HG03066 (cell line): ENCODE results near the gene RBM3.
"Not testable (repeated sequence)": the region's sequence is repeated elsewhere in the genome, so short reads cannot be mapped to it uniquely, and the experiment has no call there.

ENCODE experiments used
- ATAC-seq: cut with Tn5 transposase; IDR thresholded peaks from one replicate; pipeline ENCODE4 v1.9.1; 2021; ENCODE audit warnings: low read depth; ENCODE audit not compliant: unreplicated experiment

The RBM3 gene

DNA sequence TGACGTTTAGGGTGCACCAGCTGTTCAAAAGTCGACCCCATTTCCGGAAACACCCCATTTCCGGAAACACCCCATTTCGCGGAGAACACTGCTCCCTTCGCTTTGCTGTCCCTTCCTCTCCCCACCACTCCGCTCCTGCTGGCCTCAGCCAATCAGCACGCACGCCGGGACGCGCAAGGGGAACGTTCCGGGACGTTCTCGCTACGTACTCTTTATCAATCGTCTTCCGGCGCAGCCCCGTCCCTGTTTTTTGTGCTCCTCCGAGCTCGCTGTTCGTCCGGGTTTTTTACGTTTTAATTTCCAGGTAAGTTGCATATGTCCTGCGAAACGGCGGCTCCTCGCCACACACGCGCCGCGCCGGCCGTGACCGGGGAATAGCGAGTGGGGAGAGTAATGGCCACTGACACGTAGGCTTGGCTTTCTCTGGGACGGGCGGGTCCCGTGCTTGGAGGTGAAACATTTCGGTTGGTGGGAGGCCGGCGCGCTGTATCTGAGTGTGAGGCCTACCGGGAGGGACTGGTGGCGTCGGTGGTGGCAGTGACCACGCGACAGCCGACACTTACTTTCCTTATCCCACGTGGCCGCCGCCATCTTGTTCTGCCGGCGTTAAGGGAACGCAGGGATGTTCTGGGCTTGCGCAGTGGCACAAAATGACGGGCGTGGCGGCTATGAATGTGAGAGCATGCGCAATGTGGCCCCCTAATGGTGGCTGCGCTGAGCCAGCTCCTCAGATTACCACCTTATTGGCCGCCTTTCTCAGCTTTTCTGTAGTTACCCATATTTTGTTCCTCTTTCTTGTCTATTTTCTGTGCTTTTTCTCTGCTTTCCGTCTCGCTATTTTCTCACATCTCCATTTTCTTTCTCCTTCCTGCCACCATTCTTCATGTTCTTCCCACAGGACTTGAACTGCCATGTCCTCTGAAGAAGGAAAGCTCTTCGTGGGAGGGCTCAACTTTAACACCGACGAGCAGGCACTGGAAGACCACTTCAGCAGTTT, at the start of gene RBM3:
TSS of gene RBM3 (plus strand) at position 215 of the 997 bp plus-strand sequence. CDS start at position 912, 697 bp downstream.
- ATAC-seq: peak; percentile 87

DNA sequence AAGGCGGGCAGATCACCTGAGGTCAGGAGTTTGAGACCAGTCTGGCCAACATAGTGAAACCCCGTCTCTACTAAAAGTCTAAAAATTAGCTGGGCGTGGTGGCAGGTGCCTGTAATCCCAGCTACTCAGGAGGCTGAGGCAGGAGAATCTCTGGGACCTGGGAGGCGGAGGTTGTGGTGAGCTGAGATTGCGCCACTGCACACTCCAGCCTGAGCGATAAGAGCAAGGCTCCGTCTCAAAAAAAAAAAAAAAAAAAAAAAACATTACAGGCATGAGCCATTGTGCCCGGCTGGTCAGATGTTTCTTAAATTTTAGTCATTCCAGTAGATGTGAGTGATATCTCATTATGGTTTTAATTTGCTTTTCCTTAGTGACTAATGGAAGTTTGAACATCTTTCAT, 48.4 kb upstream of the RBM3 start:
- ATAC-seq: not testable (repeated sequence)

DNA sequence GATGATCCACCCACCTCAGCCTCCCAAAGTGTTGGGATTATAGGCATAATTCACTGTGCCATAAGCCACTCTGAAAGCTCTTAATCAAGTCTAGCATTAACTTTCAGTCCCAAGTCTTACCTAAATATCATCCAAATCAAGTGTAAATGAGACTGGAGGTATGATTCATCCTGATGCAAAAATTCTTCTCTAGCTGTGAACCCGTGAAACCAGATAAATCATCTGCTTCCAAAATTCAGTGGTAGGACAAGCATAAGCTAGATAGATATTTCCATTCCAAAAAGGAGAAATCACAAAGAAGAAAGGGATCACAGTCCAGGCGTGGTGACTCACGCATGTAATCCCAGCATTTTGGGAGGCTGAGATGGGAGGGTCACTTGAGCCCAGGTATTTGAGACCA, 43.5 kb upstream of the RBM3 start:
- ATAC-seq: no peak

DNA sequence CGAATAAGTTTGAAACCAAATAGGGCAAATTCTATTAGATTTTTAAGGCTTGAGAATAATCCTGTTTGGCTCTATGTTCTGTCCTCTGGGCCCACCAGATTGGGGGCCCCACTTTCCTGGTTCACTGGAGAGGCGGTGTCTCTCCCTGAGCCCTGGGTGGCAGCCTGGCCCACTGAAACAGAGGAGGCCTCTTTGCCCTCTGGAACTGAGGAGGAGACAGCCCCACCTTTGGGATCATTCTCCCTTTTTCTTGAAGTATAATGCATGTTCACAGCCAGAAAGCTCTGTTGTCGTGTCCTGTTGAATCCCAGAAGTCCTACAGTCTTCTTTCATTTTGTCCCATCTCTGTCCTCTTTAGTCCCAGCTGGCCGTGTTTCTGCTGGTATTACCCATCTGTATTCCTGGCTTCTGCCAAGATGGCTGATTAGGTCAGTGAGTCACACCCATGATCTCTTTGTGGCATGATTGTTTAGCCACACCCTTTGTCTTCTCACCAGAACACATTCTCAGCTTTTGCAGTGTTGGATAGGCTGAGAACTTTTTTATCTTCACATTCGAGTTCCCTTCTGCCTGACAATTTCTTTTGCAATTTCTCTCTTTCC, 42.8 kb upstream of the RBM3 start:
- ATAC-seq: no peak

- ATAC-seq: no peak
Measured at GRCh38 chrX:48532161-48532560, 42.1 kb upstream of the RBM3 start.

DNA sequence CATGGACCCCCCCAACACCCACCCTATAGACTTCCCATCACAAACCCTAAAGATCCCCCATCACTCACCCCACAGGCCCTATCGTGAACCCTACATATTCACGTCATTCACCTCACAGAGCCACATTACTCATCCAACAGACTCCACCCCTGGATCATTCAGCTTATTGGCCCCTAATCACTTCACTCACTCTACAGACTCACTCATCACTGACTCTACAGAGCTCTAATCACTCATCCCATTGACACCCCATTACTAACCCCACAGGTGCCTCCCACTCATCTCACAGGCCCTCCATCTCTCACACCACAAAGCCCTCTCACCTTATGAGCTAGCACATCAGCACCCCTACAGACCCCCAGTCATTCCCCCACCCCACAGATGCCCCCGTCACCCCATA, 41.1 kb upstream of the RBM3 start:
- ATAC-seq: no peak

DNA sequence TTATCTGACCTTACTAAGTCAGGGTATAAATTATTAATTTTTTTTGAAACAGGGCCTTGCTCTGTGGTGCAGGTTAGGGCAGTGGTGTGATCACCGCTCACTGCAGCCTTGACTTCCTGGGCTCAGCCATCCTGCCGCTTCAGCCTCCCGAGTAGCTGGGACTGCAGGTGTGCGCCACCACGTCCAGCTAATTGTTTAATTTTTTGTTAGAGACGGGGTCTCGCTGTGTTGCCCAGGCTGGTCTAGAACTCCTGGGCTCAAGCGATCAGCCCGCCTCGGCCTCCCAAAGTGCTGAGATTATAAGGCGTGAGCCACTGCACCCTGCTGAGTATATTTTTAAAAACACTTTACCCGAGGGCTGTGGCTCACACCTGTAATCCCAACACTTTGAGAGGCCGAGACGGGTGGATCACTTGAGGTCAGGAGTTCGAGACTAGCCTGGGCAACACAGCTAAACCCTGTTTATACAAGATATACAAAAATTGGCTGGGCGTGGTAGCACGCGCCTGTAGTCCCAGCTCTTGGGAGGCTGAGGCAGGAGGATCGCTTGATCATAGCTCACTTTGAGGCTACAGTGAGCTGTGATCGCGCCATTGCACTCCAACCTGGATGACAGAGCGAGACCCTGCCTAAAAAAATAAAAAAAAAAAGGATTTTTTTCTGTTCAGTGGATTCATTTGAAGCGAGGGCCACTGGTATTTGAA, 35.5 kb upstream of the RBM3 start:
- ATAC-seq: no peak

DNA sequence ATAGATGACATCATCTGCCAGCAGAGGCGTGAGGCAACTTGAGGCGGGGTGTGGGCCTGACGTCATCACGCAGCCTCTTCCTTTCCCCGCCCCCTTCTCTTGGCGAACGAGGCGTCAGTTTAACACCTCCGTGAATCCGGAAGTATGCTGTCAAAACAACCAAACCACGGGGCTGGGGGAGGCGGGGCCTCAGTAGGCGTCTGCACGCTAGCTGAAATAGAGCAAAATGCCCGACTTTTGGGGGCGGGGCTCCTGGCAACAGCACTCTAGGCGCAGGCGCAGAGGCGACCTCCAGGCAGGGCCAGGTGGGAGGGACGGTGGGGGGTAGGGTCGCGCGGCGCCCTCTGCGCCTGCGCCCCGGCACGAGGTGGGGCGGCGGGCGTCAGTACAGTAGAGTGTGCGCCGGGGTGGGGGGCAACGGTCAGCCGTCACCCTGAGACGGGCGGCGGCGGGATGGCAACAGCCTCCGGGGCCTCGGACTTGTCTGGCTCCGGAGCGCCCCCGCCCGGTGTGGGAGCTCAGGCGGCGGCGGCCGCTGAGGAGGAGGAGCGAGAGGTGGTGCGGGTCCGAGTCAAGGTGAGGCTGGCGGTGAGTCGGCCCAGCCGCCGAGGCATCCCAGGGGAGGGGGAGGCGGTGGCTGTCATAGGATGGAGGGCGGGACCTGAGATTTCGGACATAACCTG, 34.8 kb upstream of the RBM3 start, which contains the start of gene TBC1D25:
TSS of gene TBC1D25 (plus strand) at position 370 of the 683 bp plus-strand sequence. CDS start at position 454, 84 bp downstream.
- ATAC-seq: peak; percentile 70

DNA sequence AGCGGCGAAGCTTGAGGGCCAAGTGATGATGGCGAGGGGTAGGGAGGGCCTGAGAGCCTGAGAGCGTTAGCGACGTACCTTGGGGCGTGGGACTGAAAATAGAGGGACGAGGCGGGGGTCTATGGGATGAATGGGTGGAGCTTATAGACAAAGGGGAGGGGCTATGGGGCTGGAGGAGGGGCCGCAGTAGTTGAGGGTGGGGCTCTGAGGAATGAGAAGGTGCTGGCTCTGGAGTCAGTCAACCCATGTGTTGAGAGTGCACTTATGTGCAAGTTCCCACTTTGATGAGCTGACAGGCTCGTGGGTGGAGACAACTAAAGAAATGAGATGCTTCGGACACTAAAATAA, 34.3 kb upstream of the RBM3 start:
- peak; percentile 22 for ATAC-seq

- ATAC-seq: no peak
Measured at GRCh38 chrX:48540480-48540879, 33.8 kb upstream of the RBM3 start.

- ATAC-seq: no peak
Measured at GRCh38 chrX:48541140-48541814, 33.0 kb upstream of the RBM3 start.

DNA sequence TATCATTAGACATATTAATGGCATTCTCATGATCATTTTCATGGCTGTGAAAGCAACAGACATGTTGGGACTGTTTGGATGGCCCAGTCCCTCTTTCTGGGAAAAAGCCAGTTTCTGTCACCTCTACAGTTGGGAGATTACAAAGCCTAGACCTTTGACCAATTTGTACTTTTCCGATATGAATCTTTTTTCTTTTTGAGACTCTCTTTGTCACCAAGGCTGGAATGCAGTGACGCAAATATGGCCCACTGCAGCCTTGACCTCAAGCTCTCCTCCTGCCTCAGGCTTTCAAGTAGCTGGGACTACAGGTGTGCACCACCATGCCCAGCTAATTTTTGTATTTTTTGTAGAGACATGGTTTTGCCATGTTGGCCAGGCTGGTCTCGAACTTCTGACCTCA, 25.4 kb upstream of the RBM3 start:
- no peak for ATAC-seq

DNA sequence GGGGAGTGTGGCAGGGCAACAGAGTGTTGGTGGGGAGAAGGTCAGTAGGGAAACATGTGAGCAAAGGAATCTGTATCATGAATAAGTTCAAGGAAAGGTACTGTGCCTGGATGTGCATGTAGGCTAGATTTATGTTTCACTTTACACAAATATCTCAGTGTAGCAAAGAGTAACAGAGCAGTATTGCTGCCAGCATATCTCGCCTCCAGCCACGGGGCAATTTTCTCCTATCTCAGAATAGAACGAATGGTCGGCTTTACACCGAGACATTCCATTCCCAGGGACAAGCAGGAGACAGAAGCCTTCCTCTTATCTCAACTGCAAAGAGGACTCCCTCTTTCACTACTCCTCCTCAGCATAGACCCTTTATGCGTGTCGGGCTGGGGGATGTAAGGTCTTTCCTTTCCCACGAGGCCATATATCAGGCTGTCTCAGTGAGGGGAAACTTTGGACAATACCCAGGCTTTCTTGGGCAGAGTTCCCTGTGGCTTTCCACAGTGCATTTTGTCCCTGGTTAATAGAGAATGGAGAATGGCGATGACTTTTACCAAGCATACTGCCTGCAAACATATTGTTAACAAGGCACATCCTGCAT, 18.5 kb upstream of the RBM3 start:
- ATAC-seq: not testable (repeated sequence)

GRCh38 chrX:48558271-48558670, 16.0 kb upstream of the RBM3 start:
- ATAC-seq: no peak

DNA sequence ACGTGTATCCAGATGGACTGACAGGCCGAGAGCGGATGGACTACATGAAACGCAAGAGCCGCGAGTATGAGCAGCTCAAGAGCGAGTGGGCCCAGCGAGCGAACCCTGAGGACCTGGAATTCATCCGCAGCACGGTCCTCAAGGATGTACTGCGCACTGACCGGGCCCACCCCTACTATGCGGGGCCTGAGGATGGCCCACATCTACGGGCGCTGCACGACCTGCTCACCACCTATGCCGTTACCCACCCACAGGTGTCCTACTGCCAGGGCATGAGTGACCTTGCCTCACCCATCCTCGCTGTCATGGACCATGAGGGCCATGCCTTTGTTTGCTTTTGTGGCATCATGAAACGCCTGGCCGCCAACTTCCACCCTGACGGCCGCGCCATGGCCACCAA, 14.6 kb upstream of the RBM3 start:
- ATAC-seq: no peak

DNA sequence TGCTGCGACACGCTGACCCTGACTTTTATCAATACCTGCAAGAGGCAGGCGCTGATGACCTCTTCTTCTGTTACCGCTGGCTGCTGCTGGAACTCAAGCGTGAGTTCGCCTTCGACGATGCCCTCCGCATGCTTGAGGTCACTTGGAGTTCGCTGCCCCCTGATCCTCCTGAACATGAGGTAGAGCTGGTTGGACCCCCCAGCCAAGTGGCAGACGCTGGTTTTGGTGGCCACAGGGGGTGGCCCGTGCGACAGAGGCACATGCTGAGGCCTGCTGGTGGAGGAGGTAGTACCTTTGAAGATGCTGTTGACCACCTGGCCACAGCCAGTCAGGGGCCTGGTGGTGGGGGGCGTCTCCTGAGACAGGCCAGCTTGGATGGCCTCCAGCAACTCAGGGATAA, 14.2 kb upstream of the RBM3 start:
- ATAC-seq: no peak

- no peak for ATAC-seq
Measured at GRCh38 chrX:48560681-48561080, 13.6 kb upstream of the RBM3 start.

GRCh38 chrX:48569958-48570357, 4.3 kb upstream of the RBM3 start:
- no peak for ATAC-seq

DNA sequence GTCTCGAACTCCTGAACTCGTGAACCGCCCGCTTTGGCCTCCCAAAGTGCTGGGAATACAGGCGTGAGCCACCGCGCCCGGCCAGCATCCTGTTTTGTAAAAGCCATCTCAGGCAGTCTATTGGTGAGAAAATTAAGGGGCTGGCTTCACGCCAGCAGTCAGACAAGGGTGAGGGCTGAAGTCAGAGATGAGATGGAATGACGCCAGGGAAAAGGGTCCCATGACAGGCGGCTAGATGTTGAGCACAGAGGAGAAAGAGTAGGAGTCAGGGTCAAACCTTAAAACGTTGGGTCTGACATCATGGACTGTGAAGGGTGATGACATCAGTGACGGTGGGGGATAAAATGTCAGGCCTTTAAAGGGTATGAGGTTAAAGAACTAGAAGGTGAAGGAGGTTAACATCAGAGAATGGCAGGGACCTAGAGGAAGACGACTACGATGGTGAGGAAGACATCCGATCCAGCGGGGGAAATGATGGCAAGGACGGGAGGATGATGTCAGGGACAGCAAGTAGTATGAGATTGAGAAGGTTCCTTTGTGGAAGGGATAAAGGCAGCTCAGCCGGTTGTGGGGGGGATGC, 504 bp upstream of the RBM3 start:
- no peak for ATAC-seq
